CD4-positive, alpha-beta T cell treated with Interleukin-17A for 1 hour (primary cell): ENCODE results near the gene DOCK10.
A peak's percentile ranks its signal among the peaks of the same experiment; 100 is the strongest.

Experiments
- DNase-seq: peaks from one replicate; pipeline ENCODE4 v3.0.0-alpha.2; 2020

Gene DOCK10

GRCh38 chr2:224973112-224974016 lies 68.9 kb downstream of the DOCK10 start:
- peak; percentile 24 for DNase-seq

GRCh38 chr2:224971214-224971613 lies 71.1 kb downstream of the DOCK10 start:
- DNase-seq: peak; percentile 31

GRCh38 chr2:224970311-224970710 lies 72.0 kb downstream of the DOCK10 start:
- no peak for DNase-seq

GRCh38 chr2:224969633-224970260 lies 72.5 kb downstream of the DOCK10 start:
- no peak for DNase-seq

GRCh38 chr2:224969095-224969494 lies 73.2 kb downstream of the DOCK10 start:
- DNase-seq: no peak

GRCh38 chr2:224968051-224968450 lies 74.2 kb downstream of the DOCK10 start:
- DNase-seq: no peak

- DNase-seq: no peak
These were observed 75.7 kb downstream of the DOCK10 start for GRCh38 chr2:224966613-224967012.

- no peak for DNase-seq
These were observed 82.7 kb downstream of the DOCK10 start for GRCh38 chr2:224959556-224959955.

GRCh38 chr2:224958873-224959272 lies 83.4 kb downstream of the DOCK10 start:
- DNase-seq: no peak

GRCh38 chr2:224958462-224958857 lies 83.8 kb downstream of the DOCK10 start:
- DNase-seq: no peak

- no peak for DNase-seq
These were observed 84.5 kb downstream of the DOCK10 start for GRCh38 chr2:224957540-224958461.

GRCh38 chr2:224956706-224957105 lies 85.6 kb downstream of the DOCK10 start:
- DNase-seq: no peak

GRCh38 chr2:224954980-224955379 lies 87.3 kb downstream of the DOCK10 start:
- no peak for DNase-seq

GRCh38 chr2:224952936-224953657 lies 89.2 kb downstream of the DOCK10 start:
- peak; percentile 63 for DNase-seq

GRCh38 chr2:224951723-224952481 lies 90.4 kb downstream of the DOCK10 start:
- DNase-seq: no peak

- DNase-seq: peak; percentile 28
These were observed 93.4 kb downstream of the DOCK10 start for GRCh38 chr2:224948859-224949258.

GRCh38 chr2:224948005-224948404 lies 94.3 kb downstream of the DOCK10 start:
- no peak for DNase-seq

- no peak for DNase-seq
These were observed 94.7 kb downstream of the DOCK10 start for GRCh38 chr2:224947566-224947965.

GRCh38 chr2:224946895-224947294 lies 95.4 kb downstream of the DOCK10 start:
- peak; percentile 73 for DNase-seq

- no peak for DNase-seq
These were observed 97.3 kb downstream of the DOCK10 start for GRCh38 chr2:224944707-224945547.

- peak; percentile 42 for DNase-seq
These were observed 98.6 kb downstream of the DOCK10 start for GRCh38 chr2:224943601-224944041.
